HepG2 (cell line): Measurements from ENCODE around the gene XXYLT1. TPM values are rescaled to one million over a fixed set of nuclear protein-coding genes. Genes with fewer than 3 reads are reported as not detected.
A peak's percentile ranks its signal among the peaks of the same experiment; 100 is the strongest.

ENCODE experiments used
- CEBPG ChIP-seq: IDR thresholded peaks from 2 replicates; pipeline ENCODE4 v1.6.1; 2016
- FOXA1 ChIP-seq, 2 experiments: fragments of 450-650 bp in 1 of 2; sonication (generic) in 1 of 2; formaldehyde crosslinking in 1 of 2; IDR thresholded peaks; 2 replicates each; pipeline versions ENCODE4 v1.4.0 to v1.6.1; 2016 to 2020; ENCODE audit warnings: missing genetic modification reagents in 1 of 2
- FOXM1 ChIP-seq: sonication (generic); formaldehyde crosslinking; IDR thresholded peaks from 2 replicates; pipeline ENCODE4 v1.5.0; 2020; ENCODE audit warnings: missing genetic modification reagents
- GATA4 ChIP-seq: sonication (generic); IDR thresholded peaks from 2 replicates; pipeline ENCODE4 v1.6.1; 2016; ENCODE audit warnings: antibody characterized with exemption, low read depth, borderline replicate concordance
- GATAD1 ChIP-seq: IDR thresholded peaks from 2 replicates; pipeline ENCODE4 v1.6.1; 2016; ENCODE audit warnings: missing genetic modification reagents, missing compliant biosample characterization
- HDAC2 ChIP-seq: sonication (generic); formaldehyde crosslinking; IDR thresholded peaks from 2 replicates; pipeline ENCODE4 v1.4.0; 2020; ENCODE audit warnings: missing genetic modification reagents
- IKZF1 ChIP-seq: fragments of 450-650 bp; IDR thresholded peaks from 2 replicates; pipeline ENCODE4 v1.7.1; 2016
- MTF2 ChIP-seq: sonication (generic); formaldehyde crosslinking; IDR thresholded peaks from 2 replicates; pipeline ENCODE4 v1.5.0; 2020; ENCODE audit warnings: missing genetic modification reagents, borderline replicate concordance
- MXI1 ChIP-seq: IDR thresholded peaks from 3 replicates; pipeline ENCODE4 v1.6.1; 2012; ENCODE audit warnings: low read depth, low read length, inconsistent platforms, borderline replicate concordance
- NFE2L2 ChIP-seq: fragments of 150-350 bp; IDR thresholded peaks from 2 replicates; pipeline ENCODE4 v1.6.1; 2014; ENCODE audit warnings: low read length
- POLR2AphosphoS2 ChIP-seq: IDR thresholded peaks from 2 replicates; pipeline ENCODE4 v1.6.1; 2011; ENCODE audit warnings: low read depth, low read length, improper control_type of control experiment
- RFX3 ChIP-seq: IDR thresholded peaks from 2 replicates; pipeline ENCODE4 v1.6.1; 2016; ENCODE audit warnings: missing biosample characterization, missing genetic modification reagents
- TARDBP ChIP-seq: sonication (generic); formaldehyde crosslinking; IDR thresholded peaks from 2 replicates; pipeline ENCODE4 v1.8.0; 2022; ENCODE audit warnings: mild to moderate bottlenecking, missing genetic modification reagents
- YEATS4 ChIP-seq: sonication (generic); formaldehyde crosslinking; IDR thresholded peaks from 2 replicates; pipeline ENCODE4 v1.4.0; 2020; ENCODE audit warnings: missing genetic modification reagents, borderline replicate concordance
- ZC3H13 ChIP-seq: sonication (generic); formaldehyde crosslinking; IDR thresholded peaks from 2 replicates; pipeline ENCODE4 v1.8.1; 2023; ENCODE audit warnings: mild to moderate bottlenecking, missing genetic modification reagents, moderate library complexity
- ZNF329 ChIP-seq: sonication (generic); formaldehyde crosslinking; IDR thresholded peaks from 2 replicates; pipeline ENCODE4 v1.9.0; 2021; ENCODE audit warnings: low read depth, mild to moderate bottlenecking, missing genetic modification reagents
- ZSCAN20 ChIP-seq: sonication (generic); formaldehyde crosslinking; IDR thresholded peaks from 2 replicates; pipeline ENCODE4 v1.4.0; 2020; ENCODE audit warnings: missing genetic modification reagents, mild to moderate bottlenecking, borderline replicate concordance
- polyA plus RNA-seq, 8 experiments: library from polyadenylated mRNA; depleted of rRNA in 3 of 8; stranded (reverse) in 7 of 8; unstranded in 1 of 8; fragments of >200 nt; fragmentation: Illumina TruSeq in 4 of 8; extraction: Trizol in 4 of 8; gene quantifications; 2 replicates each; pipeline versions ENCODE4 v1.2.1 to v1.2.3, GENCODE V29; 2011 to 2016; ENCODE audit warnings: low read depth in 4 of 8, missing spikeins in 1 of 8, mixed read lengths in 1 of 8; ENCODE audit not compliant: insufficient read depth in 1 of 8
- total RNA-seq, 5 experiments: library from RNA; depleted of rRNA; stranded (reverse); fragments of >200 nt; fragmentation: Illumina TruSeq; extraction: Trizol; gene quantifications; 2 replicates each; pipeline ENCODE4 v1.2.3, GENCODE V29; 2016; ENCODE audit warnings: low read depth in 1 of 5
- TF ChIP-seq, protein P1 (sequence below): sonication (generic); formaldehyde crosslinking; IDR thresholded peaks from 2 replicates; pipeline ENCODE4 v1.5.0; 2020; ENCODE audit warnings: missing genetic modification reagents, mild to moderate bottlenecking, borderline replicate concordance
- TF ChIP-seq, protein P2 (sequence below): IDR thresholded peaks from 2 replicates; pipeline ENCODE4 v1.6.1; 2016; ENCODE audit warnings: low read depth
- TF ChIP-seq, protein P3 (sequence below): sonication (generic); formaldehyde crosslinking; IDR thresholded peaks from 2 replicates; pipeline ENCODE4 v1.4.0; 2020; ENCODE audit warnings: missing genetic modification reagents, mild to moderate bottlenecking, borderline replicate concordance
- TF ChIP-seq, protein P4 (sequence below): sonication (generic); formaldehyde crosslinking; IDR thresholded peaks from 2 replicates; pipeline ENCODE4 v1.4.0; 2020; ENCODE audit warnings: mild to moderate bottlenecking, missing genetic modification reagents, borderline replicate concordance
- TF ChIP-seq, protein P5 (sequence below): IDR thresholded peaks from 2 replicates; pipeline ENCODE4 v1.6.1; 2016; ENCODE audit warnings: missing compliant biosample characterization, missing genetic modification reagents, borderline replicate concordance

Gene XXYLT1
- total and polyA plus RNA-seq, 2 of the 13 experiments (the other 11 are each of a cell fraction or from before 2014, with no cell fraction given), result 17.7 to 19.0 TPM

DNA sequence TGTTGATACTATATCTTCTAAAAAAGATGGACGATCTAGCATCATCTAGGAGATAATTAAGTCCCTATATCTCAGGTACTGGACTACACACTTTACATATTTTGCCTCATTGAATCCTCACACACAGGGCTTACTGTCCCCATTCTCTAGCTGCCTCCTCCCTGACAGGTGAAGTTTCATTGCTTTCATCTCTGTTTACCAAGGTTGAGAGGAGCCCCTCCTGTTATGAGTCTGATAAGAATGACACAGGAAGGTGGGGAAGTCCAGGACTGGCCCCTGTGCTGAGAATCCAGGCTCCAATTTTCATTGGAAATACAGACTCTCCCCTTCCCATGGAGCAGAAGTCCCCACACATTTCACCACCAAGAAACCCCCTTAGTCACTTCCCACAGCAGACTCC is 105.2 kb downstream of the XXYLT1 start (continued):
- peak; percentile 96 for TF ChIP-seq GATA4
- no peak for TF ChIP-seq ZNF329 (CRISPR knock-in tag)
- TF ChIP-seq, protein P1, sequence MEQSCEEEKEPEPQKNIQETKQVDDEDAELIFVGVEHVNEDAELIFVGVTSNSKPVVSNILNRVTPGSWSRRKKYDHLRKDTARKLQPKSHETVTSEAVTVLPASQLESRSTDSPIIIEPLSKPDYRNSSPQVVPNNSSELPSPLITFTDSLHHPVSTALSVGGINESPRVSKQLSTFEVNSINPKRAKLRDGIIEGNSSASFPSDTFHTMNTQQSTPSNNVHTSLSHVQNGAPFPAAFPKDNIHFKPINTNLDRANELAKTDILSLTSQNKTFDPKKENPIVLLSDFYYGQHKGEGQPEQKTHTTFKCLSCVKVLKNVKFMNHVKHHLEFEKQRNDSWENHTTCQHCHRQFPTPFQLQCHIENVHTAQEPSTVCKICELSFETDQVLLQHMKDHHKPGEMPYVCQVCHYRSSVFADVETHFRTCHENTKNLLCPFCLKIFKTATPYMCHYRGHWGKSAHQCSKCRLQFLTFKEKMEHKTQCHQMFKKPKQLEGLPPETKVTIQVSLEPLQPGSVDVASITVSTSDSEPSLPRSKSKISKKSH (CRISPR knock-in tag), result no peak
- TF ChIP-seq FOXA1 (IDR thresholded peaks at IDR 0.05), result no peak
- TF ChIP-seq FOXA1 (CRISPR knock-in tag; IDR thresholded peaks at IDR 0.05), result peak; percentile 96
- no peak for TF ChIP-seq ZC3H13 (CRISPR knock-in tag)
- TF ChIP-seq, protein P2, sequence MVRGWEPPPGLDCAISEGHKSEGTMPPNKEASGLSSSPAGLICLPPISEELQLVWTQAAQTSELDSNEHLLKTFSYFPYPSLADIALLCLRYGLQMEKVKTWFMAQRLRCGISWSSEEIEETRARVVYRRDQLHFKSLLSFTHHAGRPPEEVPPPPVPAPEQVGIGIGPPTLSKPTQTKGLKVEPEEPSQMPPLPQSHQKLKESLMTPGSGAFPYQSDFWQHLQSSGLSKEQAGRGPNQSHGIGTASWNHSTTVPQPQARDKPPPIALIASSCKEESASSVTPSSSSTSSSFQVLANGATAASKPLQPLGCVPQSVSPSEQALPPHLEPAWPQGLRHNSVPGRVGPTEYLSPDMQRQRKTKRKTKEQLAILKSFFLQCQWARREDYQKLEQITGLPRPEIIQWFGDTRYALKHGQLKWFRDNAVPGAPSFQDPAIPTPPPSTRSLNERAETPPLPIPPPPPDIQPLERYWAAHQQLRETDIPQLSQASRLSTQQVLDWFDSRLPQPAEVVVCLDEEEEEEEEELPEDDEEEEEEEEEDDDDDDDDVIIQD, result peak; percentile 77
- TF ChIP-seq HDAC2, result peak; percentile 95
- TF ChIP-seq, protein P3, sequence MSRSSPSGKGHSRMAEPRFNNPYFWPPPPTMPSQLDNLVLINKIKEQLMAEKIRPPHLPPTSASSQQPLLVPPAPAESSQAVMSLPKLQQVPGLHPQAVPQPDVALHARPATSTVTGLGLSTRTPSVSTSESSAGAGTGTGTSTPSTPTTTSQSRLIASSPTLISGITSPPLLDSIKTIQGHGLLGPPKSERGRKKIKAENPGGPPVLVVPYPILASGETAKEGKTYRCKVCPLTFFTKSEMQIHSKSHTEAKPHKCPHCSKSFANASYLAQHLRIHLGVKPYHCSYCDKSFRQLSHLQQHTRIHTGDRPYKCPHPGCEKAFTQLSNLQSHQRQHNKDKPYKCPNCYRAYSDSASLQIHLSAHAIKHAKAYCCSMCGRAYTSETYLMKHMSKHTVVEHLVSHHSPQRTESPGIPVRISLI (CRISPR knock-in tag), result 0 out of 2 replicates have a peak, but pooled peaks have one; percentile 22
- TF ChIP-seq ZSCAN20 (CRISPR knock-in tag), result no peak
- TF ChIP-seq IKZF1, result no peak
- no peak for TF ChIP-seq YEATS4 (CRISPR knock-in tag)
- no peak for TF ChIP-seq RFX3
- TF ChIP-seq POLR2AphosphoS2, result no peak
- TF ChIP-seq, protein P4, sequence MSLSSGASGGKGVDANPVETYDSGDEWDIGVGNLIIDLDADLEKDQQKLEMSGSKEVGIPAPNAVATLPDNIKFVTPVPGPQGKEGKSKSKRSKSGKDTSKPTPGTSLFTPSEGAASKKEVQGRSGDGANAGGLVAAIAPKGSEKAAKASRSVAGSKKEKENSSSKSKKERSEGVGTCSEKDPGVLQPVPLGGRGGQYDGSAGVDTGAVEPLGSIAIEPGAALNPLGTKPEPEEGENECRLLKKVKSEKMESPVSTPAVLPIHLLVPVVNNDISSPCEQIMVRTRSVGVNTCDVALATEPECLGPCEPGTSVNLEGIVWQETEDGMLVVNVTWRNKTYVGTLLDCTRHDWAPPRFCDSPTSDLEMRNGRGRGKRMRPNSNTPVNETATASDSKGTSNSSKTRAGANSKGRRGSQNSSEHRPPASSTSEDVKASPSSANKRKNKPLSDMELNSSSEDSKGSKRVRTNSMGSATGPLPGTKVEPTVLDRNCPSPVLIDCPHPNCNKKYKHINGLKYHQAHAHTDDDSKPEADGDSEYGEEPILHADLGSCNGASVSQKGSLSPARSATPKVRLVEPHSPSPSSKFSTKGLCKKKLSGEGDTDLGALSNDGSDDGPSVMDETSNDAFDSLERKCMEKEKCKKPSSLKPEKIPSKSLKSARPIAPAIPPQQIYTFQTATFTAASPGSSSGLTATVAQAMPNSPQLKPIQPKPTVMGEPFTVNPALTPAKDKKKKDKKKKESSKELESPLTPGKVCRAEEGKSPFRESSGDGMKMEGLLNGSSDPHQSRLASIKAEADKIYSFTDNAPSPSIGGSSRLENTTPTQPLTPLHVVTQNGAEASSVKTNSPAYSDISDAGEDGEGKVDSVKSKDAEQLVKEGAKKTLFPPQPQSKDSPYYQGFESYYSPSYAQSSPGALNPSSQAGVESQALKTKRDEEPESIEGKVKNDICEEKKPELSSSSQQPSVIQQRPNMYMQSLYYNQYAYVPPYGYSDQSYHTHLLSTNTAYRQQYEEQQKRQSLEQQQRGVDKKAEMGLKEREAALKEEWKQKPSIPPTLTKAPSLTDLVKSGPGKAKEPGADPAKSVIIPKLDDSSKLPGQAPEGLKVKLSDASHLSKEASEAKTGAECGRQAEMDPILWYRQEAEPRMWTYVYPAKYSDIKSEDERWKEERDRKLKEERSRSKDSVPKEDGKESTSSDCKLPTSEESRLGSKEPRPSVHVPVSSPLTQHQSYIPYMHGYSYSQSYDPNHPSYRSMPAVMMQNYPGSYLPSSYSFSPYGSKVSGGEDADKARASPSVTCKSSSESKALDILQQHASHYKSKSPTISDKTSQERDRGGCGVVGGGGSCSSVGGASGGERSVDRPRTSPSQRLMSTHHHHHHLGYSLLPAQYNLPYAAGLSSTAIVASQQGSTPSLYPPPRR, result peak; percentile 90; the same call in 1 of the 2 replicates
- no peak for TF ChIP-seq MTF2 (CRISPR knock-in tag)
- no peak for TF ChIP-seq FOXM1 (CRISPR knock-in tag)
- TF ChIP-seq CEBPG (CRISPR knock-in tag), result peak; percentile 81
- TF ChIP-seq NFE2L2, result 0 out of 2 replicates have a peak, but pooled peaks have one; percentile 5
- TF ChIP-seq, protein P5, sequence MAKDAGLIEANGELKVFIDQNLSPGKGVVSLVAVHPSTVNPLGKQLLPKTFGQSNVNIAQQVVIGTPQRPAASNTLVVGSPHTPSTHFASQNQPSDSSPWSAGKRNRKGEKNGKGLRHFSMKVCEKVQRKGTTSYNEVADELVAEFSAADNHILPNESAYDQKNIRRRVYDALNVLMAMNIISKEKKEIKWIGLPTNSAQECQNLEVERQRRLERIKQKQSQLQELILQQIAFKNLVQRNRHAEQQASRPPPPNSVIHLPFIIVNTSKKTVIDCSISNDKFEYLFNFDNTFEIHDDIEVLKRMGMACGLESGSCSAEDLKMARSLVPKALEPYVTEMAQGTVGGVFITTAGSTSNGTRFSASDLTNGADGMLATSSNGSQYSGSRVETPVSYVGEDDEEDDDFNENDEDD (CRISPR knock-in tag), result peak; percentile 43; the same call in 1 of the 2 replicates
- peak; percentile 40; the same call in 1 of the 2 replicates for TF ChIP-seq GATAD1 (CRISPR knock-in tag)
- TF ChIP-seq MXI1, result no peak
- peak; percentile 89 for TF ChIP-seq TARDBP (CRISPR knock-in tag)
